ENCODE results near the gene FLAD1. TPM values are rescaled to one million over a fixed set of nuclear protein-coding genes. Genes with fewer than 3 reads are reported as not detected.

Gene FLAD1
- total RNA-seq, 4 donors from 2014 or later, result 12.6 to 33.8 (median 20.7) TPM

DNA sequence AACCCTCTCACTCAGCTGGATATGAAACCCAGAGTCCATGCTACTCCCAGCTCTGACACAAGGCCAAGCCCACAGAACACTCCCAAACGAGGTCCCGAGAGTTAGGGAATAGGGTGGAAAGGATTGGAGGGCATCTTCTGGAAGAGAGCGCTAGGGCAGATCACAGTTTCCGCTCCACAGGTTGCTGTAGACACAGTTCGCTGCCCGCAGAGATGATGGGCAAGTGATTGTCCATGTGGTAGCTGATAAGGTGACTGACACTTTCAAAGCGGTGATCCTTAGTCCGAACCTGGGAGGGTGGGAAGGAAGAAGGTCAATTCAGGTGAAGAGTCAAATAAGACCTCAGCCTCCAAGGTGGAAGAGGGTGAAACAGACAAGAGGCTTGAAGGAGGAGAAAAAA lies 19.5 kb upstream of the FLAD1 start:
- intact Hi-C loops (cut with DNase I; ENCODE audit: low total_unique reads), result loop anchor here (5.0 kb wide), 1 partner anchor 49 kb away; no protein-coding TSS in a partner anchor
- H3K4me1 ChIP-seq, result peaks cover 0 to 4% of the 10 kb centered on the region in 2 donors
- H3K36me3 ChIP-seq, result no peaks in the 10 kb centered on the region
- TF ChIP-seq, protein P1, sequence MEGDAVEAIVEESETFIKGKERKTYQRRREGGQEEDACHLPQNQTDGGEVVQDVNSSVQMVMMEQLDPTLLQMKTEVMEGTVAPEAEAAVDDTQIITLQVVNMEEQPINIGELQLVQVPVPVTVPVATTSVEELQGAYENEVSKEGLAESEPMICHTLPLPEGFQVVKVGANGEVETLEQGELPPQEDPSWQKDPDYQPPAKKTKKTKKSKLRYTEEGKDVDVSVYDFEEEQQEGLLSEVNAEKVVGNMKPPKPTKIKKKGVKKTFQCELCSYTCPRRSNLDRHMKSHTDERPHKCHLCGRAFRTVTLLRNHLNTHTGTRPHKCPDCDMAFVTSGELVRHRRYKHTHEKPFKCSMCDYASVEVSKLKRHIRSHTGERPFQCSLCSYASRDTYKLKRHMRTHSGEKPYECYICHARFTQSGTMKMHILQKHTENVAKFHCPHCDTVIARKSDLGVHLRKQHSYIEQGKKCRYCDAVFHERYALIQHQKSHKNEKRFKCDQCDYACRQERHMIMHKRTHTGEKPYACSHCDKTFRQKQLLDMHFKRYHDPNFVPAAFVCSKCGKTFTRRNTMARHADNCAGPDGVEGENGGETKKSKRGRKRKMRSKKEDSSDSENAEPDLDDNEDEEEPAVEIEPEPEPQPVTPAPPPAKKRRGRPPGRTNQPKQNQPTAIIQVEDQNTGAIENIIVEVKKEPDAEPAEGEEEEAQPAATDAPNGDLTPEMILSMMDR (IDR thresholded peaks at IDR 0.05), result no peak
- TF ChIP-seq POLR2A (IDR thresholded peaks at IDR 0.05), result no peak
- no peaks in the 10 kb centered on the region for H3K27me3 ChIP-seq
- no peak for DNase-seq
- H3K4me3 ChIP-seq, result no peak overlapping the region
- no peak overlapping the region for H3K27ac ChIP-seq
- H3K9me3 ChIP-seq, result no peaks in the 10 kb centered on the region

DNA sequence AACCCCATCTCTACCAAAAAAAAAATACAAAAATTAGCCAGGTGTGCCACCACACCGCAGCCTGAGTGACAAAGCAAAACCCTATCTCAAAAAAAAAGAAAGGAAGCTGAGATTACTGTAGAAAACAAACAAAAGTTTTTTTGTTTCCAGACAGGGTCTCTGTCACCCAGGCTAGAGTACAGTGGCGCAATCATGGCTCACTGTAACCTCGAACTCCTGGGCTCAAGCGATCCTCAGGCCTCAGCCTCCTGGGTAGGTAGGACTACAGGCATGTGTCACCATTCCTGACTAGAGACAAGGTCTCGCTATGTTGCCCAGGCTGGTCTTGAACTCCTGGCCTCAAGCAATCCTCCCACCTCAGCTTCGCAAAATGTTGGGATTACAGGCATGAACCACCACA lies 18.8 kb upstream of the FLAD1 start:
- intact Hi-C loops (cut with DNase I; ENCODE audit: low total_unique reads), result loop anchor here (5.0 kb wide), 1 partner anchor 48 kb away; no protein-coding TSS in a partner anchor
- Histone ChIP-seq H3K36me3 (no peaks in the 10 kb centered on the region), H3K27me3 (no peaks in the 10 kb centered on the region), H3K27ac (no peak overlapping the region), H3K4me3 (no peak overlapping the region), H3K4me1 (peaks cover 0 to 4% of the 10 kb centered on the region in 2 donors), H3K9me3 (no peaks in the 10 kb centered on the region)
- TF ChIP-seq, protein P1 (IDR thresholded peaks at IDR 0.05), result no peak
- TF ChIP-seq POLR2A (IDR thresholded peaks at IDR 0.05), result no peak
- DNase-seq, result no peak

DNA sequence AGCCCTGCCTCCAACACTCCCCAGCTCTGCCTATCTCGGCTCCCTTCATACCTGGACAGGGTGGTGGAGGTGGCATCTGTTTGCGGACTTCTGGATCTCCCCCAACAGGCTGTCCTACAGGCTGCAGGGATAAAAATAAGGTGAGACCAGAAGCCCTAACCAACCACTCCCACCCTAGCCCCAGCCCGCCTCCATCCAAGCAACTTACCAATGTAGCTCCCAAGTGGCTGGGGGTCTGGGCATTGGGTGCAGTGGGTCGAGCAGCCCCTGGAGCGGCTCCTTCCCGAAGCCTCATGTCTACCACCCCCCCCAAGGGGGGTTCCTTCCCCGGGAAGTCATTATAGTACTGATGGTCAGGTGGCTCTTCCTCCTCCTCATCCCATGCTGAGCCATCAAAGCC lies 17.0 kb upstream of the FLAD1 start:
- TF ChIP-seq POLR2A (IDR thresholded peaks at IDR 0.05), result no peak
- TF ChIP-seq, protein P1 (IDR thresholded peaks at IDR 0.05), result no peak
- Histone ChIP-seq H3K9me3 (no peaks in the 10 kb centered on the region), H3K27me3 (no peaks in the 10 kb centered on the region), H3K4me1 (peaks cover 3 to 7% of the 10 kb centered on the region in 2 donors), H3K36me3 (no peaks in the 10 kb centered on the region), H3K27ac (no peak overlapping the region), H3K4me3 (no peak overlapping the region)
- DNase-seq, result no peak
- intact Hi-C loops (cut with DNase I; ENCODE audit: low total_unique reads), result no loop called here

DNA sequence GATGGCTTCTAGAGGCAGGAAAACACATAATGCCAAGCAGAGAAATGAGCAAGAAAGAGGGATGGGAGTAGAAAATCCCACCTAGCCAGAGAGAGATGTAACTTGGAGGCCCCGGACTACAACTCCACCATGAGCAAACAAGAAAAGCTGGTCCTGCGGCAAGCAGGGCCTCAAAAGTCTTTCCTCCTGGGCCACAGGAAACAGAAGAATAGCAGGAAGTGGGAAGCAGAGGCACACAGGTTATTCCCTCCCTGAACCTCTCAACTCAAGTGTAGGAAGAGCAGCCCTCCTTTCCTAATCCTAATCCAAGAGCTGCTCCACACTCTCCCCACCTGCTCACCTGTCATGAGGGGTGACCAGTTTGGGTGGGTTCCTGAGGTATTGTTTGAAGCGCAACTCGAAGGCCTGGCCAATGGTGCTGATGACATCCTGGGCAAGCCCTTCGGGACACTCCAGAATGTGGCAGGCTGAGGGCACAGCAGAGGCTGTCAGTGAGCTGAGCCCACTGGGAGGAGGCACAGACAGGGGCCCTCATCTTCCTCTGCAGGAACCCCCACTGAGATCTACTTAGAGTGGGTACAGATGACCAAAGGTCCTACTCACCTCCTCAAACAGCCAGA lies 15.7 kb upstream of the FLAD1 start:
- peak overlapping the region in 1 of 2 donors; percentile 33 for H3K27ac ChIP-seq
- H3K27me3 ChIP-seq, result no peaks in the 10 kb centered on the region
- H3K4me1 ChIP-seq, result peaks cover 7 to 8% of the 10 kb centered on the region in 2 donors
- intact Hi-C loops (cut with DNase I; ENCODE audit: low total_unique reads), result no loop called here
- DNase-seq, result no peak
- H3K4me3 ChIP-seq, result no peak overlapping the region
- H3K9me3 ChIP-seq, result no peaks in the 10 kb centered on the region
- TF ChIP-seq, protein P1 (IDR thresholded peaks at IDR 0.05), result no peak
- no peak for TF ChIP-seq POLR2A (IDR thresholded peaks at IDR 0.05)
- no peaks in the 10 kb centered on the region for H3K36me3 ChIP-seq

DNA sequence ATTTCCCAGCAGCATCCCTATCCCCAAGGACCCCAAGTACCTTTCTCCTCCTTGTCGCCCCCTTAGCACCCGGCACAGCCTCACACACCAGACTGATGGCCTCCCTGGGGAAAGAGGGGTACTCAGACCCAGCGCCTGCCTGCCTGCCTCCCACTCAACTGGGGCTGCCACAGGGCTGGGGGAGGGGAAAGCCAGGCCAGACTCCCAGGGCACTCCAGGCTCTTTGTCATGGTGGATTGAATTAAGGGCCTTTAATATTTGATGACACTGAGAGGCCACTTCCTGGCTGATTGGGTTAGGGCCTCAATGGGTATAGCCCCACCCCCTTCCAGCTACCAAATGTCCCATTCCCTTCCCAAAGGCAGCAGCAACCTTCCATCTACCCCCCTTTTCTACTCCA lies 14.4 kb upstream of the FLAD1 start:
- Histone ChIP-seq H3K4me1 (peaks cover 3 to 8% of the 10 kb centered on the region in 2 donors), H3K4me3 (no peak overlapping the region), H3K36me3 (no peaks in the 10 kb centered on the region), H3K9me3 (no peaks in the 10 kb centered on the region), H3K27me3 (no peaks in the 10 kb centered on the region), H3K27ac (peak overlapping the region; percentile 99)
- TF ChIP-seq, protein P1 (IDR thresholded peaks at IDR 0.05), result no peak
- no peak for TF ChIP-seq POLR2A (IDR thresholded peaks at IDR 0.05)
- intact Hi-C loops (cut with DNase I; ENCODE audit: low total_unique reads), result no loop called here
- DNase-seq, result no peak

Data from uterus (tissue), 4 donors.